Measurements from ENCODE around the gene CCDC85B. TPM values are rescaled to one million over a fixed set of nuclear protein-coding genes. Genes with fewer than 3 reads are reported as not detected.
A peak's percentile ranks its signal among the peaks of the same experiment; 100 is the strongest.

The CCDC85B gene
- total RNA-seq, 6 experiments from 2014 or later: 4.9 to 19.2 (median 6.6) TPM

DNA sequence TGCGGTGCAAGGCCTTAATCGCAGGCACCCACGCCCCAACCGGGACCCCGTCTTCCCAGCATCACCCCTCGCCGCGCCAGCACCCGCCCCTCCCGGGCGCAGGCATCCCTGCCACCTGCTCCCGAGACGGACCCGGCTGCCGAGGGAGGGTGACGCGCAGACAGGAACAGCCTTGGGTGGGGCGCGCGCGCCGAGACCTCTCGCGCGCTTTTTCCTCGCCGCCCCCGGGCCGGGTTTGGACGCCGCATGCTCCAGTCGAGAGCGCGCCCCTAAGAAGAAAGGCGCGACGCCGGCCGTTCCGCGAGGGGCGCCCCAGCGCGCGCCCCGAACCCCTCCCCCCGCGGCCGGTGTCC lies 33.0 kb upstream of the CCDC85B start:
- ATAC-seq (no peak), DNase-seq (peak in 1 of 3 donors; percentile 76)
- Histone ChIP-seq H3K27me3 (no peaks in the 10 kb centered on the region), H3K4me1 (peaks cover 0 to 26% (median 4%) of the 10 kb centered on the region in 4 donors), H3K36me3 (peaks cover 6 to 44% (median 21%) of the 10 kb centered on the region in 4 donors), H3K4me3 (peak overlapping the region; percentile 86 to 98 (median 97)), H3K9me3 (no peaks in the 10 kb centered on the region), H3K27ac (peak overlapping the region; percentile 94 to 96 (median 95))
- no peak for TF ChIP-seq POLR2A (IDR thresholded peaks at IDR 0.05)
- TF ChIP-seq, protein P1, sequence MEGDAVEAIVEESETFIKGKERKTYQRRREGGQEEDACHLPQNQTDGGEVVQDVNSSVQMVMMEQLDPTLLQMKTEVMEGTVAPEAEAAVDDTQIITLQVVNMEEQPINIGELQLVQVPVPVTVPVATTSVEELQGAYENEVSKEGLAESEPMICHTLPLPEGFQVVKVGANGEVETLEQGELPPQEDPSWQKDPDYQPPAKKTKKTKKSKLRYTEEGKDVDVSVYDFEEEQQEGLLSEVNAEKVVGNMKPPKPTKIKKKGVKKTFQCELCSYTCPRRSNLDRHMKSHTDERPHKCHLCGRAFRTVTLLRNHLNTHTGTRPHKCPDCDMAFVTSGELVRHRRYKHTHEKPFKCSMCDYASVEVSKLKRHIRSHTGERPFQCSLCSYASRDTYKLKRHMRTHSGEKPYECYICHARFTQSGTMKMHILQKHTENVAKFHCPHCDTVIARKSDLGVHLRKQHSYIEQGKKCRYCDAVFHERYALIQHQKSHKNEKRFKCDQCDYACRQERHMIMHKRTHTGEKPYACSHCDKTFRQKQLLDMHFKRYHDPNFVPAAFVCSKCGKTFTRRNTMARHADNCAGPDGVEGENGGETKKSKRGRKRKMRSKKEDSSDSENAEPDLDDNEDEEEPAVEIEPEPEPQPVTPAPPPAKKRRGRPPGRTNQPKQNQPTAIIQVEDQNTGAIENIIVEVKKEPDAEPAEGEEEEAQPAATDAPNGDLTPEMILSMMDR (IDR thresholded peaks at IDR 0.05): no peak
- 0% methylated on average over 4 of the region's 49 CpGs for WGBS (ENCODE audit: insufficient coverage, low coverage, low lambda C conversion rate, missing lambda C conversion rate)
- intact Hi-C loops (cut with DNase I): no loop called here

DNA sequence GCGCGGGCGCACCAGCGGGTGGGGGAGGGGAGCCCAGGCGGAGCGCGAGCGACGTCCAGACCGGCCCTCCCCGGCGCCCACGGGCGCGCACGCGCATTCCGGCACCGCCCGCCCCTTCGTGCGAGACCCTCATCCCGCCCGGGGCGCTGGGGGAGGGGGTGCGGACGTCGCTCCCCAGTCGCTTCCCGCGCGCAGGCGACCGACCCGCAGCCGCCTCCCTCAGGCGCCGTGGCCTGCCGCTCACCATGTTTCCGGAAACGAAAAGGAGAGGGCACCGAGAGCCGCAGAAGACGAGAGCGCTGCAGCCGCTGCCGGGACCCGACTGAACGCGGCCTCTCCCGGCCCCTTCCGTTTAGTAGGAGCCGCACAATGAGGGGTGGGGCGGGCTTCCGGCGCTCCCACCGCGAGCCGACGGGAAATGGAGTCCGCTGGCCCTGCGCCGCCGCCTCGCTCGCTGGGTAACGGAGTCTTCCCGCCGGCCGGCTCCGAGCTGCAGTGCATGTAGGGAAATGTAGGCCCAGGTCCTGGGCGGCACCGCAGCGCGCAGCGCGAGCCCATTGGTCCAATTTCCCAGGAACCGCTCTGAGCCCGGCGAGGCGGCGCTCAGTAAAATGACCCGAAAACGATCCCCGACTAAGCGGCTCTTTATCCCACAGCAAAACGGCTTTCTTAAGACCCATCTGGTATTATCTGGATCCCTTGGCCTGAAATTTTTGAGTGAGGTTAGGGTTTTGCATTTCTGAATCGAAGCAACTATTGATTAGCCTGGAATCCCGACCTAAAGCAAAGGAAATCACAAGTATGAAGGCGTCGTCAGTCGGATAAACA lies 32.4 kb upstream of the CCDC85B start, which contains the start of gene CFL1:
CFL1 (minus strand) TSS at position 328 of the 828 bp plus-strand sequence; CDS start at position 247, 81 bp downstream.
- Histone ChIP-seq H3K9me3 (no peaks in the 10 kb centered on the region), H3K27me3 (no peaks in the 10 kb centered on the region), H3K4me1 (peaks cover 0 to 26% (median 4%) of the 10 kb centered on the region in 4 donors), H3K27ac (peak within 1 kb of the TSS; percentile 94 to 96 (median 95)), H3K4me3 (peak within 1 kb of the TSS; percentile 86 to 98 (median 97)), H3K36me3 (peaks cover 6 to 43% (median 23%) of the 10 kb centered on the region in 4 donors)
- DNase-seq (peak; percentile 99), ATAC-seq (peak; percentile 71 to 78 (median 74))
- intact Hi-C loops (cut with DNase I): no loop called here
- 0% methylated on average over 30 of the region's 92 CpGs for WGBS (ENCODE audit: insufficient coverage, low coverage, low lambda C conversion rate, missing lambda C conversion rate)
- TF ChIP-seq, protein P1 (IDR thresholded peaks at IDR 0.05): no peak
- peak; percentile 99 for TF ChIP-seq POLR2A (IDR thresholded peaks at IDR 0.05)

DNA sequence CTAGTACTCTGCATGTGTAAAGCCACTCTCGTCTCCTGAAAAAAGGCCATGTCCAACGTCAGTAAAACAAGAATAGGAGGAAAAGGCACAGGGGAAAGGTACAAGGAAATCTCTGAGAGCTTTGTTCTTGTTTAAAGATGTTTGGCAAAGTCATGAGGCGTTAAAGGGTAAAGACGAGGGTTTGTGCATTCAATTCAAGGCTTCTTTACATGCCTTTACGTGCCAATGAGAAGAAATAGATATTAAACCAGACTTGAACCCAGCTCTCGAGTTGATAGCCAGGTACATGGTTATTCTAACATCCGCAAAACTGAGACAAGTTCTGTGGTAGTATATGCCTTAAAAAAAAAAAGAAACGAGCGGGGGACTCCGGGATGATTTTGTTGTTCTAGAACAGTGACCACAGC lies 31.8 kb upstream of the CCDC85B start:
- Histone ChIP-seq H3K27ac (peak overlapping the region; percentile 94 to 96 (median 95)), H3K27me3 (no peaks in the 10 kb centered on the region), H3K4me3 (peak overlapping the region; percentile 86 to 98 (median 97)), H3K4me1 (peaks cover 0 to 26% (median 4%) of the 10 kb centered on the region in 4 donors), H3K9me3 (no peaks in the 10 kb centered on the region), H3K36me3 (peaks cover 0 to 43% (median 22%) of the 10 kb centered on the region in 4 donors)
- WGBS (ENCODE audit: insufficient coverage, low coverage, low lambda C conversion rate, missing lambda C conversion rate): under 1% methylated on average over 10 of the region's 10 CpGs
- no peak for ATAC-seq
- intact Hi-C loops (cut with DNase I): no loop called here
- TF ChIP-seq, protein P1 (IDR thresholded peaks at IDR 0.05): no peak
- TF ChIP-seq POLR2A (IDR thresholded peaks at IDR 0.05): no peak
- DNase-seq: no peak

DNA sequence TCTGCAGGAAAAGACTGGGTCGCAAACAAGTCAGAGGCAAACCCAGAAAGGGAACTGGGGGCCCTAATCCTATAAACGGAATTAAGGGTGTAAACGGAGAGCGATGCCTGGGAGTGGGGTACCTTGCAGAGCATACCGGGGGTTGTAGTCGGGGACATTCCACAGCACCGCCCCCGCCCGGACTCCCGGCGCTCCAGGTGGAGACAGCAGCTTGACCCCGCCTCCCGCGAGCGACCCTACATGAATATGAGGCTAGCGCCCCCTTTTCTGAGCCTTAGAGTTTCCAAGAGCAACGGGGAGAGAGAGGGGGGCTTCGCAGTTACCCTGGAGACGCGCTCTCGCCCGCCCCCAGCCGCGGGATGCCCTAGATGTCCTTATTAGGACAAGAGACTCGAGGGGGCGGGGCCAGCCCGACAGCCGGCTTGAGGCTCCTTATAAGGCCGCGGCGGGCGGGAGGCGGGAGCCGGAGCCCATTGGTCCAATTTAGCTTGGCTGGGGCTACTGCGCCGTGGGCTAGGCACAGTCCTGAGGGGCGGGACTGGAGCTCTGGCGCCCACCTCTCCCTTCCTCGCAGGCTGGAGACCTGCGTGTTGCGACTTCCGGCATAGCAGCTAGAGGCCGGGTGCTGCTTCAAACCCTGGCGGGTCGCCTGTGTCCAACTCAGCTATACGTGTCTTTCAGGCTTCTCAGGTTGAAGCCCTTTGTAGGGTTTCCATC lies 31.2 kb upstream of the CCDC85B start:
- WGBS (ENCODE audit: insufficient coverage, low coverage, low lambda C conversion rate, missing lambda C conversion rate): 2% methylated on average over 11 of the region's 46 CpGs
- TF ChIP-seq, protein P1 (IDR thresholded peaks at IDR 0.05): peak in 2 of 4 donors; percentile 25 to 28
- TF ChIP-seq POLR2A (IDR thresholded peaks at IDR 0.05): peak; percentile 93
- peak overlapping the region; percentile 86 to 98 (median 97) for H3K4me3 ChIP-seq
- peak overlapping the region; percentile 94 to 96 (median 95) for H3K27ac ChIP-seq
- H3K36me3 ChIP-seq: peaks cover 0 to 43% (median 20%) of the 10 kb centered on the region in 4 donors
- DNase-seq (peak; percentile 98 to 99 (median 99)), ATAC-seq (peak; percentile 63 to 75 (median 72))
- no peaks in the 10 kb centered on the region for H3K9me3 ChIP-seq
- H3K4me1 ChIP-seq: peaks cover 0 to 26% (median 4%) of the 10 kb centered on the region in 4 donors
- no peaks in the 10 kb centered on the region for H3K27me3 ChIP-seq
- intact Hi-C loops (cut with DNase I): no loop called here

All from right lobe of liver (tissue), 6 donors.